Measurements from ENCODE around the gene MEG3. TPM values are rescaled to one million over a fixed set of nuclear protein-coding genes. Genes with fewer than 3 reads are reported as not detected.

Gene MEG3
- total RNA-seq, 4 donors from 2014 or later, result 34.1 to 265 (median 119) TPM

- no peak for DNase-seq
- intact Hi-C loops (cut with DNase I; ENCODE audit: low total_unique reads), result no loop called here
- no peaks in the 10 kb centered on the region for H3K36me3 ChIP-seq
- TF ChIP-seq CTCF (IDR thresholded peaks at IDR 0.05) (no peak), POLR2A (IDR thresholded peaks at IDR 0.05) (no peak)
- no peaks in the 10 kb centered on the region for H3K4me1 ChIP-seq
- H3K4me3 ChIP-seq, result no peak overlapping the region
- no peak overlapping the region for H3K27ac ChIP-seq
- H3K27me3 ChIP-seq, result no peaks in the 10 kb centered on the region
- no peaks in the 10 kb centered on the region for H3K9me3 ChIP-seq
Measured at GRCh38 chr14:100788942-100789341, 37.0 kb upstream of the MEG3 start.

GRCh38 chr14:100789460-100790417, 36.2 kb upstream of the MEG3 start:
- Histone ChIP-seq H3K9me3 (no peaks in the 10 kb centered on the region), H3K27ac (no peak overlapping the region), H3K4me1 (no peaks in the 10 kb centered on the region), H3K27me3 (no peaks in the 10 kb centered on the region), H3K36me3 (no peaks in the 10 kb centered on the region), H3K4me3 (no peak overlapping the region)
- TF ChIP-seq POLR2A (IDR thresholded peaks at IDR 0.05) (no peak), CTCF (IDR thresholded peaks at IDR 0.05) (no peak)
- DNase-seq, result no peak
- intact Hi-C loops (cut with DNase I; ENCODE audit: low total_unique reads), result no loop called here

- DNase-seq, result no peak
- Histone ChIP-seq H3K27me3 (no peaks in the 10 kb centered on the region), H3K4me3 (no peak overlapping the region), H3K4me1 (no peaks in the 10 kb centered on the region), H3K36me3 (no peaks in the 10 kb centered on the region), H3K9me3 (no peaks in the 10 kb centered on the region), H3K27ac (no peak overlapping the region)
- TF ChIP-seq POLR2A (IDR thresholded peaks at IDR 0.05), result no peak
- no peak for TF ChIP-seq CTCF (IDR thresholded peaks at IDR 0.05)
- intact Hi-C loops (cut with DNase I; ENCODE audit: low total_unique reads), result no loop called here
Measured at GRCh38 chr14:100790502-100791347, 35.2 kb upstream of the MEG3 start.

- intact Hi-C loops (cut with DNase I; ENCODE audit: low total_unique reads), result no loop called here
- H3K27ac ChIP-seq, result no peak overlapping the region
- H3K9me3 ChIP-seq, result no peaks in the 10 kb centered on the region
- no peaks in the 10 kb centered on the region for H3K4me1 ChIP-seq
- no peak for DNase-seq
- no peak overlapping the region for H3K4me3 ChIP-seq
- H3K36me3 ChIP-seq, result no peaks in the 10 kb centered on the region
- TF ChIP-seq CTCF (IDR thresholded peaks at IDR 0.05) (no peak), POLR2A (IDR thresholded peaks at IDR 0.05) (no peak)
- H3K27me3 ChIP-seq, result no peaks in the 10 kb centered on the region
Measured at GRCh38 chr14:100791348-100791735, 34.6 kb upstream of the MEG3 start.

GRCh38 chr14:100791995-100792394, 33.9 kb upstream of the MEG3 start:
- no peaks in the 10 kb centered on the region for H3K27me3 ChIP-seq
- no peak for TF ChIP-seq POLR2A (IDR thresholded peaks at IDR 0.05)
- no peak for TF ChIP-seq CTCF (IDR thresholded peaks at IDR 0.05)
- H3K4me1 ChIP-seq, result no peaks in the 10 kb centered on the region
- no peak overlapping the region for H3K27ac ChIP-seq
- no peaks in the 10 kb centered on the region for H3K36me3 ChIP-seq
- intact Hi-C loops (cut with DNase I; ENCODE audit: low total_unique reads), result no loop called here
- DNase-seq, result no peak
- no peaks in the 10 kb centered on the region for H3K9me3 ChIP-seq
- no peak overlapping the region for H3K4me3 ChIP-seq
